Duodenal mucosa (tissue), 2 donors: ENCODE results near the gene TSPAN2.

Experiments used
- H3K27ac ChIP-seq: one replicate; pipeline ENCODE4 v1.7.0; 2013; ENCODE audit warnings: low read depth, low read length
- H3K27me3 ChIP-seq, 2 donors: one replicate each; pipeline ENCODE4 v1.7.0; 2013; ENCODE audit warnings: low read length in 2 of 2, control low read depth in 1 of 2; ENCODE audit not compliant: insufficient read depth in 2 of 2, control insufficient read depth in 1 of 2
- H3K36me3 ChIP-seq, 2 donors: one replicate each; pipeline ENCODE4 v1.7.0; 2013; ENCODE audit warnings: low read length in 2 of 2, control low read depth in 1 of 2; ENCODE audit not compliant: insufficient read depth in 2 of 2, control insufficient read depth in 1 of 2
- H3K4me1 ChIP-seq, 2 donors: one replicate each; pipeline ENCODE4 v1.7.0; 2013; ENCODE audit warnings: low read length in 2 of 2, control low read depth in 1 of 2; ENCODE audit not compliant: insufficient read depth in 2 of 2, control insufficient read depth in 1 of 2
- H3K4me3 ChIP-seq, 2 donors: one replicate each; pipeline ENCODE4 v1.7.0; 2013; ENCODE audit warnings: low read length in 2 of 2, low read depth in 1 of 2
- H3K9ac ChIP-seq, 2 donors: one replicate each; pipeline ENCODE4 v1.7.0; 2013; ENCODE audit warnings: low read length in 2 of 2, low read depth in 1 of 2
- H3K9me3 ChIP-seq, 2 donors: one replicate each; pipeline ENCODE4 v1.7.0; 2013; ENCODE audit warnings: low read length in 2 of 2, control low read depth in 1 of 2; ENCODE audit not compliant: control insufficient read depth in 1 of 2

The TSPAN2 gene

DNA sequence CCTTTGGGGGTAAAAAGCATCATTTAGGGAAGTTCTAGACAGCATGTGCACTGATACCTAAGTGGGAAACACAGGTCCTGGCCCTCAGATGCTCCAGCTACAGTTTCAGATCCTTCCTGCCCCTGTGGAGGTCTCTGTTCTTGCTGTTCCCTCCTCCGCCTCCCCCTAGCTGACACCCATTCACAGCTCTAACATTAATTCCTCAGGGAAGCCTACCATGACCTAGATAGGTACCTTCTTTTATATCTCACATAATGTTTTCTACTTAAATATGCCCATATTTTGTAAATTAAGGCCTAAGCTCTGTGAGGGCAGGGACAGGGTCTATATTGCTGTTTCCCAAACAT, 11.3 kb downstream of the TSPAN2 start:
- no peaks in the 10 kb centered on the region for H3K27me3 ChIP-seq
- H3K36me3 ChIP-seq, result no peaks in the 10 kb centered on the region
- no peak overlapping the region for H3K4me3 ChIP-seq
- no peak overlapping the region for H3K27ac ChIP-seq
- no peak overlapping the region for H3K9ac ChIP-seq
- no peaks in the 10 kb centered on the region for H3K4me1 ChIP-seq
- H3K9me3 ChIP-seq, result no peaks in the 10 kb centered on the region

DNA sequence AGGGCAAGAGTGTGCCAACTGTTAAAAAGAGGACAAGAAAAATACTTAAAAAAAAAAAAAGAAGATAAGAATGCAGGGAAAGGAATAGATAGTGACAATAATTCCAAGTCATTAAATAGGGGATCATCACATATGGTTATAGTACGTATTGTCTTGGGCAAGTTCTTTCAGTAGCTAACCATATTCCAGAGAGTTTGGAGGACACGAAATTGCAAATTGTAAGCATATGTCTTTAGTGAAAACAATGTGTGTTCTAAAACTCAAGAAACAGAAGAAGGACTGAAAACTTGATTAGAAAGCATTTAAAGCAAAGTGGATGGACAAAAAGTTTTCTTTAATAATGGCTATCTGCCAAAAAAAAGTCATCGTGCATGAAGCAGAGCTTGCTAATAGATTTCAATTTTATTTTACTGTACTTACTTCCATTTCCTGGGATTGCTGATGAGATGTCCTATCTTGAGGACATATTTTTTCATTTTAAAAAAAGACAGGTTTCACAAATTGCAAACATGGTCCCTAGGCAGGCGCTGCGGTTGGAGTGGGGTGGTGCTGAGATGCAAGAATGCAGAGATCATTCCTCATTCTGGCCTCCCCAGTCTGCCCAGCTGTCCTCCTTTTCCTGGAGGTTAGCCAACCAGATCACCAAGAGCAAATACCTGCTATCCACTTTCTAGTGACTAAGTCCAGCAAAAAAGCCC, 11.9 kb downstream of the TSPAN2 start:
- H3K9ac ChIP-seq, result no peak overlapping the region
- H3K27ac ChIP-seq, result no peak overlapping the region

DNA sequence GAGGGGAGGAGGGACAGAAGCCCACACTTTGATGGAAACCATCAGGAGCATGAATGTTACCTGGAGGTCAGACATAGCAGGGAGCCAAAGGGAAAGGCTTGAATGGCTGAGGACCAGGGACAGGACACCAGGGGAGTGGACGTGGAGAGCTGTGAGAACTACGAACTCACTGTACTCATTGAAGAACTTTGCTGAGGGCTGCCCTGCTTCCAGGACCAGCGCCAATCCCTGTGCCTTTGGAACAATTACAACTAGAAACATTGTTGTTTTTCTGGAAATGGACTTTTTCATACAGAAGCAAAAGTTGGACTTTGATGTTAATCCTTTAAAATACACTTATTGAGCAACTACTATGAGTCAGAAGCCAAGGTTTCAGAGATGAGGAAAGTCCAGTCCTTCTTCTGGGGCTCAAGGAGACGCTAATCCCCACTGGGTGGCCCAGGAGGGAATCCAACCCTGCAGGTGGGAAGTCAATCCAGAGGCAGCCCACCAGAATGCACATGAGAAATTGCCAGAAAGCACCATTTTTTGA, 12.9 kb downstream of the TSPAN2 start:
- H3K36me3 ChIP-seq, result no peaks in the 10 kb centered on the region
- no peaks in the 10 kb centered on the region for H3K27me3 ChIP-seq
- H3K4me3 ChIP-seq, result no peak overlapping the region
- no peaks in the 10 kb centered on the region for H3K4me1 ChIP-seq
- no peak overlapping the region for H3K27ac ChIP-seq
- no peak overlapping the region for H3K9ac ChIP-seq
- H3K9me3 ChIP-seq, result no peaks in the 10 kb centered on the region

More for the DNA sequence above, 11.9 kb downstream of the TSPAN2 start:
- no peaks in the 10 kb centered on the region for H3K4me1 ChIP-seq
- no peaks in the 10 kb centered on the region for H3K9me3 ChIP-seq
- H3K36me3 ChIP-seq, result no peaks in the 10 kb centered on the region
- no peaks in the 10 kb centered on the region for H3K27me3 ChIP-seq
- no peak overlapping the region for H3K4me3 ChIP-seq

DNA sequence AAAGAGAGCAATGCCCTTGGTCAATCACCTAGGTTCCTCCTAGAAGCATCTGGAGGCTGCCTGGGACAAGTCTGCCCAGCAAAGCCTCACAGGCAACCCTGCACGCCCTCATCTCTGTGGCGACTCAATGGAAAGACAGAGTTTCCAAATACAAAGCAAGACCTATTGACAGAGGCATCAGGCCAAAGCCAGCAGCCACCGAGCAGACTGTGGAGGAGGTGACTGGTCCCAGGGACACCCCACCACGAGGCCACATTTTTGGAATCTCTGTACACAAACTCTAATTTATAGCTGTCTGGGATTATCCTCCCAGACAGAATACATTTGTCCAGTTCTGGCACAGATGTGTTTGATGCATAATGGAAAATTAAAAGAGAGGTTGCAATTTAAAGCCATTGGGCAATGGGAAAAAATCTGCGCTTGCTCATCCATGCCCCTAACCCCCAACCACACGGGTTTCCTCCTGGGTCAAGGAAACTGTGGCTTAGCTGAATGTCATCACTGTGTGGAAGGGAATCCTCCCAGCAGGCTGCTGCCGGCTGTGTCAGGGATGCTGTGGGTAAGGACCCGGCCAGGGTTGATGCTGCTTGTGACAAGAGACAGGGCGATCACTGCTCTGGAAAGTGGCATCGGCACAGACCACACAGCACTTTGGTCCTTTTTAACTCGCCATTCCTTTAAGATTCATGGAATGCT, 14.3 kb downstream of the TSPAN2 start:
- Histone ChIP-seq H3K4me3 (no peak overlapping the region), H3K36me3 (no peaks in the 10 kb centered on the region), H3K27ac (no peak overlapping the region), H3K9me3 (no peaks in the 10 kb centered on the region), H3K4me1 (peaks cover 0 to 1% of the 10 kb centered on the region in 2 donors), H3K9ac (no peak overlapping the region), H3K27me3 (no peaks in the 10 kb centered on the region)

DNA sequence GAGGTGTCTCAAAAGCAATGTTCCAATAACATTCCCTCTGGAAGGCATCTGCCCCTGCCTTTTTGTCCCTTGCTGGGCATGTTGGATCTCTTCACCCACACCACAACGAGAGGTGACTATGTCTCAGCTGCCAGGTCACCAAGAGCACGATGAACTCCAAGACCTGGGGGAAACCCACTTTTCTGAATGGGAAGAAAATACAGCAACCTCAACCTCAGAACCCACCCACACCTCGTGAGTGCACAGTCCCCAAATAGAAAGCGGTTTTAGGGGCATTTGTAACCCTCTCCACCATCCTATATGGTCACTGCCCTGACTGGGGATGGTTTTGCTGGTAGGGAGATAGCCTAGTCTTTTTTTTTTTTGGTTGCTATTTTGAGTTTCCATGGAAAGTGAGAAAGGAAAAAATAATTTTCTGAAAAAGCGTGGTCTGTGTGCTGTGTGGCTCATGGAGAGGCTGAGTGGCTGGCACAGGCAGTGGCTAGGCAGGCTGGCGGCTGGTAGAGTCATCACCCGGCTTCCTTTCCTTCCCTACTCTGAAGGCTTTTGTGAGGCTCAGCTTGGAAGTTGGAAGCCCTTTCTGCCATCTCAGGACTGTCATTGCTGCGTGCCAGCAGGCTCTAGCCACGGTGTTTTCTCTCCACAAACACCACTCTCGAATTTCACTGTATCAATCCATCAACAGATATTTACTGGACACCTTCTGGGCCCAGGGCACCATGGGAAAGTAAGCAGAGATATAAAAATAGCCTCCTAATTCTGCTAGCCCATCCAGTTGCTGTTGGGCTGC, 15.8 kb downstream of the TSPAN2 start:
- Histone ChIP-seq H3K27ac (no peak overlapping the region), H3K27me3 (no peaks in the 10 kb centered on the region), H3K36me3 (no peaks in the 10 kb centered on the region), H3K4me1 (peaks cover 4 to 13% of the 10 kb centered on the region in 2 donors), H3K4me3 (no peak overlapping the region), H3K9ac (no peak overlapping the region), H3K9me3 (no peaks in the 10 kb centered on the region)

DNA sequence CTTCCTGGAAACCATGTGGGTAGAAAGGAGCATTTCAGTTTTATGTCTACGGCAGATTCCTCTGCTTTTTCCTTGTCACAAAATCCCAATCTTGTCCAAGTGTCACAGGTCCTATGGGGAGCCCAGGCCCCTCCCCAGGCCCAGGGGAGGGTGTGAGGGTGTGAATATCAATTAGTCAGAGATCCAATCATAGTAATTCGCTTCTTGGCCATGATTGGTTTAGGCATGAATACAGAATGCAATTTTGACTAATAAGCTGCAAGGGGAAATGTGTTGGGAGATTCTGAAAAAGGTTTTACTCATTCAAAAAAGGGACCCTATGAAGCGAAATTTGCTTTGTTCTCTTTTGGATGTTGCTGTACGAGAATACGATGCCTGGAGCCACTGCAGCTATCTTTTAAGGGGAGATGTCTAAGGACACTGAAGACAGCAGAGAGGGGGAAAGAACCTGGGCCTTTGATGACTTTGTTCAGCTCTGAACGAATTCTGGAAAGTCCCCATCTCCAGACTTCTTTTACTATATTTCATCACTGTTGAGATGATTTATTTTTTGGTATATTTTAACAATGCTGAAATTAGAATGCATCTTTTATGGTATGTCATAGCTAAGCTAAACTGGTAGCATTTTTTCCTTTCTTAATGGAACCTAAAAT, 18.2 kb downstream of the TSPAN2 start:
- Histone ChIP-seq H3K4me3 (no peak overlapping the region), H3K9ac (no peak overlapping the region), H3K9me3 (no peaks in the 10 kb centered on the region), H3K27me3 (no peaks in the 10 kb centered on the region), H3K4me1 (peaks cover 6 to 17% of the 10 kb centered on the region in 2 donors), H3K36me3 (no peaks in the 10 kb centered on the region), H3K27ac (no peak overlapping the region)

DNA sequence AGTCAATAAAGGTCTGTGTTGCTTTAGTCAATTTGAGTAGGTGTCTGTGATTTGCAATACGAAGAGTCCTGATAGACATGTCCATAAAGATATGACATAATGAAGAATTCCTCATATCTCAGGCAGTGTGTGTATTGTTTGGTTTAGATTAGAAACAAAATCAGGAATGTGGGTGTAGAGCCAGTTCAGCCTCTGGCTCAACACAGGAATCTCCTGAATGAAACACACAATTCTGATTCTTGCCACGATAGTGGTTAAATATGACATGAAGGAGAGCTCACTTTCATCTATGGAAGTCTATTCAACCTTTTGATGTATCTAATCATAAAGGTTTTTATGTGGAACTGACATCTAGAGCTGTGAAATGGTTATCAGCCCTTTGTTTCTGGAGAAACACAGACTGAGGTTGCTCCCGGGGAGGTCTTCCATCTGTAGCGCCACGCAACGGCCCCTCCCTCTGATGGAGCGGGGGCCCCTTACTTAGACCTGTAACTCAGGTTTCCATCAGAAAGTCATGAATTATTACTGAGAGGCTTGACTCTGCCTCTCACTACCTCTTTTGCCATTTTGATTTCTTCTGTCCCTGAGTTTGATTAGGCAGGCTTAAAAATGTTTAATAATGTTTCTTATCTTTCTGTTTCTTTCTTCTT, 19.5 kb downstream of the TSPAN2 start:
- no peaks in the 10 kb centered on the region for H3K36me3 ChIP-seq
- H3K4me3 ChIP-seq, result no peak overlapping the region
- no peak overlapping the region for H3K9ac ChIP-seq
- H3K9me3 ChIP-seq, result no peaks in the 10 kb centered on the region
- no peak overlapping the region for H3K27ac ChIP-seq
- peaks cover 6 to 17% of the 10 kb centered on the region in 2 donors for H3K4me1 ChIP-seq
- no peaks in the 10 kb centered on the region for H3K27me3 ChIP-seq

DNA sequence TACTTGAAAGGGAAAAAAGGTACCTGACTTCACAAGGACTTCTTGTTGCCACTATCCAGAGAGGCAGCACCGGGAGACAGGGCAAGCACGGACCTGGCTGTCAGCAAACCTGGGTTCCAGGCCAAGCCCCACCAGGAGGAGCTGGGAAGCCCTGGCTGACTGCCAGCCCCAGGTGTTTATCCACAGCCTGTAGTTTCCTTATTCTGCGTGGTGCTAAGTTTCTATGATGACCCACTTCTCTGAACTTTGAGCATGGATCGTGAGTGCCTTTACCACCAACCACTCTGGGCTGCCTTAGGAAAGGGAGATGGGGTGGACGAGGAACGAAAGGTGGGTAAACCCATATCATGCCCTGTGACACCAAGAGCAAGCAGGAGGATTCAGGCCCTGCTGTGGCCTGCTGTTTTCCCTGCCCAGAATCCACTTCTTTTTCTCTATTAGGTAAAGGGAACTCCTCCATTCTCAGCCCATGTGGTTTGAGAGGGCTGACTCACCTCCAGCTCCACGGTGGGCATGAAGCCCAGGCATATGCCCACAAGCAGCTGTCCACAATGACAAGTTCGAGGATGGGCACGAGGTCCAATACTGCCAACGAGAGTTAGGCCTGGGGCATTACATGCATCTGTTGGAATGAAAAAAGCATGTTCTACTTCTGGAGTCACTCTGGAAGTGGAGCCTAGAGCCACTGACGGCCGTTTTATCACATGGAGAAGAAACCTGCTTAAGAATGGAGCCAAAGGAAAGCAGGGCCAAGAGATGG, 20.3 kb downstream of the TSPAN2 start:
- no peaks in the 10 kb centered on the region for H3K27me3 ChIP-seq
- H3K27ac ChIP-seq, result no peak overlapping the region
- H3K4me1 ChIP-seq, result peaks cover 6 to 17% of the 10 kb centered on the region in 2 donors
- no peak overlapping the region for H3K4me3 ChIP-seq
- H3K9me3 ChIP-seq, result no peaks in the 10 kb centered on the region
- no peak overlapping the region for H3K9ac ChIP-seq
- no peaks in the 10 kb centered on the region for H3K36me3 ChIP-seq

DNA sequence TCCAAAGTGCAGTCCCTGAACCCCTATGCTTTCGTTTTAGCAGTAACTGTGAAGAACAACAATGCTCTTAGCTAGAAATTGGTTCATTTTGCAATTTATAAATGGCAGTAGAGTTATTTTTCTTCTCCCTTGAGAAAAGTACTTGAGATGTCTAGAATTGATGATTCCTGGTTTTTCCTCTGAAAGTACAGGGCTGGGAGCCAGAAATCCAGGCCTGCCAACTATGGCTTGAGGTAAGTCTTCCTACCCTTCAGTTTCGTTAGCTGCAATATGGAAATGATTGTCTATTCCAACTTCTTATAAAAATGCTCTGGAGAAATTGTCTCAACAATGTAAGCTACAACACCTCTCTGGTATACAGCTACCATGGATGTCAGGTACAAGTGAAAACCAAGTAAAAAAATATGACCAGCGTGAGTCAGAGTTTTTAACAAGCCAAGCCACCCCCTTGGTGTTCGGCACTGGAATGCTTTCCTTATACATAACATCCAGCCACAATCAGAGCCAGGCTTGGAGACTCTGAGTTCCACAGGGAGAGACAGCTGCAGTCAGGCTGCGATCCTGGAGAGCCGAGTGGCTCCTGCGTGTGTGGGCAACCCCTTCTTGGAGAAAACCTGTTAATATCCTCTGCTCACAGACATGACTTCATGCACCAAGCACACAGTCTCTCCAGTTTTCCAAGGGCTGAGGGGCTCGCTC, 22.0 kb downstream of the TSPAN2 start:
- H3K36me3 ChIP-seq, result no peaks in the 10 kb centered on the region
- H3K9ac ChIP-seq, result no peak overlapping the region
- no peak overlapping the region for H3K4me3 ChIP-seq
- no peaks in the 10 kb centered on the region for H3K9me3 ChIP-seq
- peaks cover 13 to 23% of the 10 kb centered on the region in 2 donors for H3K4me1 ChIP-seq
- no peaks in the 10 kb centered on the region for H3K27me3 ChIP-seq
- no peak overlapping the region for H3K27ac ChIP-seq
